DMS53 treated with DMSO at 0.1 percent for 48 hours (cell line): Measurements from ENCODE around the gene ARL8B.

Experiments
- DNase-seq: peaks from one replicate; lab custom pipeline; 2025; ENCODE audit not compliant: unreplicated experiment; lab: John Stamatoyannopoulos, UW

The ARL8B gene

GRCh38 chr3:5186089-5186857 lies 64.2 kb downstream of the ARL8B start:
- DNase-seq, result no peak

- DNase-seq, result no peak
Observed at GRCh38 chr3:5186858-5187155, 64.7 kb downstream of the ARL8B start.

GRCh38 chr3:5187156-5187919 lies 65.2 kb downstream of the ARL8B start, which contains the start of gene EDEM1:
Gene EDEM1, plus strand, starts transcription at chr3:5187707. Its CDS starts 99 bp downstream, at chr3:5187806.
- DNase-seq, result peak; percentile 61

- DNase-seq, result no peak
Observed at GRCh38 chr3:5187920-5188418, 65.9 kb downstream of the ARL8B start.

GRCh38 chr3:5188419-5189221 lies 66.5 kb downstream of the ARL8B start:
- DNase-seq, result no peak

GRCh38 chr3:5190147-5190791 lies 68.2 kb downstream of the ARL8B start:
- DNase-seq, result no peak

GRCh38 chr3:5191555-5192304 lies 69.6 kb downstream of the ARL8B start:
- no peak for DNase-seq

GRCh38 chr3:5192571-5193365 lies 70.7 kb downstream of the ARL8B start:
- DNase-seq, result no peak

- DNase-seq, result no peak
Observed at GRCh38 chr3:5194341-5194740, 72.2 kb downstream of the ARL8B start.

- peak; percentile 2 for DNase-seq
Observed at GRCh38 chr3:5194801-5195509, 72.9 kb downstream of the ARL8B start.

- no peak for DNase-seq
Observed at GRCh38 chr3:5195605-5196004, 73.5 kb downstream of the ARL8B start.

GRCh38 chr3:5197022-5197421 lies 74.9 kb downstream of the ARL8B start:
- no peak for DNase-seq

GRCh38 chr3:5197470-5198312 lies 75.6 kb downstream of the ARL8B start:
- no peak for DNase-seq

- DNase-seq, result no peak
Observed at GRCh38 chr3:5198313-5198677, 76.2 kb downstream of the ARL8B start.

GRCh38 chr3:5198986-5199731 lies 77.1 kb downstream of the ARL8B start:
- DNase-seq, result no peak

GRCh38 chr3:5201536-5201935 lies 79.4 kb downstream of the ARL8B start:
- no peak for DNase-seq

GRCh38 chr3:5202222-5202621 lies 80.1 kb downstream of the ARL8B start:
- no peak for DNase-seq
